Keratinocyte (primary cell): ENCODE results near the gene DPH7. TPM values are rescaled to one million over a fixed set of nuclear protein-coding genes. Genes with fewer than 3 reads are reported as not detected.

Source experiments
- DNase-seq: peaks from one replicate; pipeline ENCODE4 v3.0.0-alpha.2; 2011; ENCODE audit warnings: low read depth, missing footprints, low spot score
- FAIRE-seq: peaks from 2 replicates; lab custom pipeline; 2011; peaks lifted over from hg19 to GRCh38; lab: Jason Lieb, UNC
- H2AFZ ChIP-seq: 2 replicates; pipeline ENCODE4 v1.6.0; 2012; ENCODE audit warnings: low read length, control low read depth, inconsistent platforms; ENCODE audit not compliant: control insufficient read depth
- H3K27ac ChIP-seq: 2 replicates; pipeline ENCODE4 v1.5.1; 2011; ENCODE audit warnings: low read length; ENCODE audit not compliant: control insufficient read depth, insufficient read depth
- H3K27me3 ChIP-seq: 3 replicates; pipeline ENCODE4 v1.6.0; 2011; ENCODE audit warnings: low read length; ENCODE audit not compliant: control insufficient read depth, insufficient read depth; ENCODE audit errors: extremely low read depth
- H3K36me3 ChIP-seq, 2 experiments: 2 replicates in 1 of 2; 3 replicates in 1 of 2; pipeline ENCODE4 v1.5.1; 2011; ENCODE audit warnings: low read length in 2 of 2, mild to moderate bottlenecking in 1 of 2; ENCODE audit not compliant: control insufficient read depth in 2 of 2, insufficient read depth in 2 of 2; ENCODE audit errors: extremely low read depth in 1 of 2
- H3K4me1 ChIP-seq: 3 replicates; pipeline ENCODE4 v1.5.1; 2011; ENCODE audit warnings: low read length; ENCODE audit not compliant: control insufficient read depth, insufficient read depth; ENCODE audit errors: extremely low read depth
- H3K4me2 ChIP-seq: 3 replicates; pipeline ENCODE4 v1.6.0; 2011; ENCODE audit warnings: low read depth, low read length; ENCODE audit not compliant: control insufficient read depth, insufficient read depth; ENCODE audit errors: extremely low read depth
- H3K4me3 ChIP-seq, 3 experiments: fragments of 200-600 bp in 1 of 3; sonication (generic) in 1 of 3; 2 replicates in 2 of 3; 3 replicates in 1 of 3; pipeline ENCODE4 v1.5.1; 2011 to 2016; ENCODE audit warnings: low read length in 3 of 3, mild to moderate bottlenecking in 3 of 3, control low read depth in 2 of 3, inconsistent platforms in 1 of 3, low read depth in 1 of 3, mixed read lengths in 1 of 3, mixed run types in 1 of 3, moderate library complexity in 1 of 3; ENCODE audit not compliant: control insufficient read depth in 2 of 3, insufficient read depth in 2 of 3; ENCODE audit errors: extremely low read depth in 1 of 3
- H3K79me2 ChIP-seq: 2 replicates; pipeline ENCODE4 v1.6.0; 2012; ENCODE audit warnings: low read length; ENCODE audit not compliant: control insufficient read depth, insufficient read depth
- H3K9ac ChIP-seq: 3 replicates; pipeline ENCODE4 v1.6.0; 2011; ENCODE audit warnings: low read length; ENCODE audit not compliant: control insufficient read depth, insufficient read depth; ENCODE audit errors: extremely low read depth
- H3K9me1 ChIP-seq: 3 replicates; pipeline ENCODE4 v1.6.0; 2011; ENCODE audit warnings: low read length; ENCODE audit not compliant: control insufficient read depth, insufficient read depth; ENCODE audit errors: extremely low read depth
- H3K9me3 ChIP-seq: 2 replicates; pipeline ENCODE4 v1.5.1; 2012; ENCODE audit warnings: low read depth, low read length; ENCODE audit not compliant: control insufficient read depth
- H4K20me1 ChIP-seq: 3 replicates; pipeline ENCODE4 v1.6.0; 2011; ENCODE audit warnings: low read length; ENCODE audit not compliant: control insufficient read depth, insufficient read depth; ENCODE audit errors: extremely low read depth
- CTCF ChIP-seq, 3 experiments: IDR thresholded peaks in 1 of 3; conservative IDR thresholded peaks in 1 of 3; optimal IDR thresholded peaks in 1 of 3; 2 replicates in 2 of 3; 3 replicates in 1 of 3; pipeline versions ENCODE3 to v1.5.1; 2011; ENCODE audit warnings: low read length in 3 of 3, mild to moderate bottlenecking in 3 of 3, moderate library complexity in 2 of 3, control low read depth in 1 of 3, inconsistent platforms in 1 of 3; ENCODE audit not compliant: insufficient read depth in 2 of 3; ENCODE audit errors: extremely low read depth in 1 of 3
- EZH2 ChIP-seq: IDR thresholded peaks from one replicate; pipeline ENCODE4 v1.6.1; 2012; ENCODE audit warnings: inconsistent platforms, mild to moderate bottlenecking, low read length, moderate library complexity
- dilution Hi-C: fragments of 300-500 bp; cut with MboI; formaldehyde crosslinking; loops from one replicate; pipeline ENCODE4 v1.7.0; 2020; ENCODE audit warnings: low sequenced_read_pairs; ENCODE audit not compliant: extremely low pct_ligation_motif_present
- polyA plus RNA-seq, 5 experiments: library from polyadenylated mRNA; depleted of rRNA in 3 of 5; stranded (reverse) in 3 of 5; stranded (forward) in 1 of 5; unstranded in 1 of 5; fragments of >200 nt; gene quantifications; 1 replicate in 1 of 5; 2 replicates in 3 of 5; 3 replicates in 1 of 5; pipeline versions ENCODE4 v1.2.1 to v1.2.3, GENCODE V29; 2011 to 2012; ENCODE audit warnings: missing spikeins in 2 of 5, low read depth in 1 of 5, low replicate concordance in 1 of 5

DPH7 gene
- polyA plus RNA-seq, 1 donor (not counting 4 experiments of a cell fraction or from before 2014, with no cell fraction given), result 25.3 TPM

- Histone ChIP-seq H3K79me2 (peaks cover 42% of the 10 kb centered on the region), H3K27ac (no peak overlapping the region), H3K9me1 (no peaks in the 10 kb centered on the region), H3K9me3 (no peaks in the 10 kb centered on the region), H3K4me2 (no peak overlapping the region), H3K27me3 (no peaks in the 10 kb centered on the region), H4K20me1 (peaks cover 2% of the 10 kb centered on the region), H2AFZ (no peak overlapping the region), H3K9ac (no peak overlapping the region), H3K4me3 (no peak overlapping the region), H3K4me1 (peaks cover 27% of the 10 kb centered on the region), H3K36me3 (peaks cover 27 to 44% of the 10 kb centered on the region in 2 experiments)
- no peak for FAIRE-seq
- no peak for DNase-seq
- TF ChIP-seq EZH2, result no peak
- peak in 1 of 3 experiments; percentile 12 for TF ChIP-seq CTCF (optimal IDR thresholded peaks at IDR 0.05 in 1 of 3, IDR thresholded peaks at IDR 0.05 in 1 of 3, conservative IDR thresholded peaks at IDR 0.05 in 1 of 3; ENCODE audit: extremely low read depth in 1 of 3, insufficient read depth in 2 of 3, low read length in 3 of 3)
- dilution Hi-C loops, result no loop called here
Measured at GRCh38 chr9:137580209-137580953, 1.7 kb upstream of the DPH7 start.

- Histone ChIP-seq H3K9me1 (no peaks in the 10 kb centered on the region), H3K4me1 (peaks cover 27% of the 10 kb centered on the region), H3K4me2 (peak overlapping the region; percentile 70), H3K27ac (peak overlapping the region; percentile 41), H3K36me3 (peaks cover 30 to 41% of the 10 kb centered on the region in 2 experiments), H3K27me3 (no peaks in the 10 kb centered on the region), H3K9ac (peak overlapping the region; percentile 67), H4K20me1 (no peaks in the 10 kb centered on the region), H2AFZ (peak overlapping the region; percentile 67), H3K9me3 (no peaks in the 10 kb centered on the region), H3K4me3 (peak overlapping the region; percentile 29 to 90 (median 44)), H3K79me2 (peaks cover 39% of the 10 kb centered on the region)
- dilution Hi-C loops, result no loop called here
- FAIRE-seq (no peak), DNase-seq (no peak)
- no peak for TF ChIP-seq EZH2
- TF ChIP-seq CTCF (optimal IDR thresholded peaks at IDR 0.05 in 1 of 3, IDR thresholded peaks at IDR 0.05 in 1 of 3, conservative IDR thresholded peaks at IDR 0.05 in 1 of 3; ENCODE audit: extremely low read depth in 1 of 3, insufficient read depth in 2 of 3, low read length in 3 of 3), result no peak
Measured at GRCh38 chr9:137579259-137579604, 507 bp upstream of the DPH7 start.
